Head of caudate nucleus (tissue), 42 donors: Measurements from ENCODE around the gene ADIPOR2.

ENCODE experiments used
- DNase-seq, 42 donors: peaks; one replicate each; pipeline versions ENCODE4 v3.0.0 to v3.0.0-alpha.2; 2020 to 2021; ENCODE audit warnings: mixed read lengths in 7 of 42
- intact Hi-C: fragments of 100-400 bp; cut with DNase I; formaldehyde crosslinking; loops from one replicate; pipeline ENCODE4 v1.15.0; 2022

Gene ADIPOR2, protein sequence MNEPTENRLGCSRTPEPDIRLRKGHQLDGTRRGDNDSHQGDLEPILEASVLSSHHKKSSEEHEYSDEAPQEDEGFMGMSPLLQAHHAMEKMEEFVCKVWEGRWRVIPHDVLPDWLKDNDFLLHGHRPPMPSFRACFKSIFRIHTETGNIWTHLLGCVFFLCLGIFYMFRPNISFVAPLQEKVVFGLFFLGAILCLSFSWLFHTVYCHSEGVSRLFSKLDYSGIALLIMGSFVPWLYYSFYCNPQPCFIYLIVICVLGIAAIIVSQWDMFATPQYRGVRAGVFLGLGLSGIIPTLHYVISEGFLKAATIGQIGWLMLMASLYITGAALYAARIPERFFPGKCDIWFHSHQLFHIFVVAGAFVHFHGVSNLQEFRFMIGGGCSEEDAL

DNA sequence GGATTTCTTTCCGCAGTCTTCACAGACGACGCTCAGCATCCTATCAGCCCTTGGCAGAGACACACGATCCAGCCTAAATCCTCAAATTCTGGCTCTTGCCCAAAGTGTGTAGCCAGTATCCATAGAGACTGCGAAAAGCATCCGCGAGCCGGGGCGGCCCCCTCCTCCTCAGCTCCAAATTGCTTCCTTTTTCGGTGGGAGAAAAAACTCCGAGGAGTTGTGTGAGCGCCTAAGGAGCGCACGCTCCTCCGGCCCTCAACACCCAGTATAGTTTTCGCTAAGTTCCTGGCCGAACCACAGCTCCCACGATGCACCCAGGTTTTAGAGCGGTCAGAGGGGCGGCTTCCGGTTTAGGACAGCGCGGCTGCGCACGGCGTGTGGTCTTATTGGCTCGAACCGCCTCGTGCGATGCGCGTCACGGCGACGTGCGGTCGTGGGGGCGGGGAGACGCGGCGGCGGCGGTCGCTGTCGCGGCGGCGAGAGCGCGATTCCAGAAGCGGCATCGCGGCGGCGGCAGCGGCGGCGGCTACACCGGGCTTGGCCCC lies at the start of gene ADIPOR2:
ADIPOR2 (plus strand) TSS at position 493 of the 545 bp plus-strand sequence. CDS start 63,274 bp downstream, outside the sequence.
- DNase-seq = peak; percentile 86 to 97 (median 93)
- intact Hi-C loops = loop anchor here (5.0 kb wide), 2 partner anchors 38 to 102 kb away; no protein-coding TSS in a partner anchor

- no peak for DNase-seq
- intact Hi-C loops = no loop called here
Observed at GRCh38 chr12:1642513-1642912, 48.4 kb upstream of the ADIPOR2 start.

DNA sequence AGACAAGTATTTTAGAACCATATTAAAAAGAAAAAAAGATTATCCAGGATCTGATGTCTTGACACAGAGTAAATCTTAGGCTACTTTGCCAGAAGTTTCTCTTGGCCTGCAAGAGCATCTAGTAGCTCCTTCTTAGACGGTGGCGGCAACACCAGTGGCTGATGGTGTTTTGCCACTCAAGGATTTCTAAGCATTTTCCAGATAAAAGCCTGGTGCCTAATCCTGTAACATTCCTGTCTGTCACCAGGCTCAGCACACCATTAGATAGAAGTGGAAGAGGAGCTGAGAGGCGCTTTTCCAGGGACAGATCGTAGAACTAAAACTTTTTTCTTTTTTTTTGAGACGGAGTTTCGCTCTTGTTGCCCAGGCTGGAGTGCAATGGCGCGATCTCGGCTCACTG lies 47.8 kb upstream of the ADIPOR2 start:
- intact Hi-C loops = no loop called here

GRCh38 chr12:1643905-1644533 lies 46.9 kb upstream of the ADIPOR2 start:
- DNase-seq = no peak
- intact Hi-C loops = no loop called here

More for the DNA sequence above, 47.8 kb upstream of the ADIPOR2 start:
- DNase-seq = no peak

GRCh38 chr12:1644534-1645438 lies 46.1 kb upstream of the ADIPOR2 start:
- intact Hi-C loops = no loop called here
- DNase-seq = peak; percentile 71 to 95 (median 90)

- DNase-seq = no peak
- intact Hi-C loops = no loop called here
Observed at GRCh38 chr12:1645819-1646218, 45.1 kb upstream of the ADIPOR2 start.

DNA sequence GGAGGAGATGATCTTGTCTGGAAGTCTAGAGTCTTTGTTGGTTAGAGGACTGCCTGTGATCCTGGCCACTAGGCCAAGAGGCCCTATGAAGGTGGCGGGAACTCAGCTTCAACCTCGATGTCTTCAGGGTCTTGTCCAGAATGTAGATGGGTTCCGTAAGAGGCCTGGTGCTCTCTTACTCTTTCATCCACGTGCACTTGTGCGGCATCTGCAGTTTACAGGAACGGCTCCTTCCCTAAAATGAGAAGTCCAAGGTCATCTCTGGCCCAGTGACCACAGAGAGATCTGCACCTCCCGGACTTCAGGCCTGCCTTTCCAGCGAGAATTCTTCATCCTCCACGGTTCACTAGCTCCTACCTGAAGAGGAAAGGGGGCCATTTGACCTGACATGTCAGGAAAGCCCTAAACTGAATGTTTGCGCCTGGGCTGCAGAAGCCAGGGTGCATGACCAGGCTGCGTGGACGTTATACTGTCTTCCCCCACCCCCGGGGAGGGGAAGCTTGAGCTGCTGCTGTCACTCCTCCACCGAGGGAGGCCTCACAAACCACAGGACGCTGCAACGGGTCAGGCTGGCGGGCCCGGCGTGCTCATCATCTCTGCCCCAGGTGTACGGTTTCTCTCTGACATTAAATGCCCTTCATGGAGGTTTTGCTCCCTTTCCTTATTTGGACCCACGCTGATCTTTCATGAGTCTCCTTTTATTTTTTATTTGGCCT lies 44.1 kb upstream of the ADIPOR2 start:
- no peak for DNase-seq
- intact Hi-C loops = no loop called here

DNA sequence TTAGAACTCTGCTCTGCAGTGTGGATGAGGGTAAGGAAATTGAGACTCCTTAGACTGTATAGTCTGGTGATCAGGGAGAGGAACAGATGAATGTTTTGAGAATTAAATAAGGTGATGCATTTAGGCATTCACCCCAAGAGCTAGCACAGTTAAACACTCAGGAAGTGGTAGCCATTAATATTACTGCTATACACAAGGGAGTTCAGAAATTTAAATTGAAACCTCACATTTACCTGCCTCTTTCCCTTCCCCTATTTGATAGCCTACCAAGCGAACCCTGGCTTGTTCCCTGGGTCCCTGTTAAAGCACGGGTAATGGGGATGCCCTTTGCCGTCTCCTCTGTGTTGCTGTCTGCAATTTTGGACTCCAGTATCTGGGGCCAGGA lies 43.6 kb upstream of the ADIPOR2 start:
- intact Hi-C loops = no loop called here

DNA sequence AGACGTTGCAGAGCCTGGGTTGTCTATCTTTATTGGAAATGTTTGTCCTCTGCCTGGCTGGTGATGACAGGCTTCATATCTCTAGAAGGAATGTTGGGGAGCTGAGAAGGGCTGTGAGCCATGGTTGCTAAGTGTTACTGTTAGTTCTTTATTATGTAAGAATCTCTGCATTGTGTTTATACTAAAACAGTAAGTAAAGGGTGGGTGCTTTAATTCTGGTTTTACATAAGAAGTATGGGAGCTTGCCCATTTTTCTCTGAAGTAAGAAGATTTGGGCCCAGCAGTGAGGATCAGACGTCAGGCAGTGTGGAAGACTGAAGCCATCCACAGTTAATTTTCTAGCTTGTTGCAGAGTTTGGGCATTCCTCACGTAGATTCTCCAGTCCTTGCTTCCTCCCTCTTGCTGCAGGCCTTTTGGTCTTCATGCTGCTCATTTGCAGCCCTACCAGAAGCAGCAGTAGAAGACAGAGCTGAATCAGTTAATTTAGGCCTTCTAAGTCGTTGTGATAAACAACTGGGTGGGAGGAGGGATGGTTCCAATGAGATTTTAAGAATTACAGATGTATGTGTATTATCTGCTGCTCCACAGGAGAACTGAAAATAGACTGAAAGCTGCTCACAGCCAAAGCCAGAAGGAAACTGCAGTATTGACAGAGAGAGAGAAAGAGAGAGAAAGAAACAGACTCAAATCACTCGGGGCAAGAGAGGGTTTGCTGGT lies 40.5 kb upstream of the ADIPOR2 start:
- intact Hi-C loops = loop anchor here (5.0 kb wide), 1 partner anchor 42 kb away; the partner anchor contains the start of gene ADIPOR2

More for the DNA sequence above, 43.6 kb upstream of the ADIPOR2 start:
- DNase-seq = no peak

DNA sequence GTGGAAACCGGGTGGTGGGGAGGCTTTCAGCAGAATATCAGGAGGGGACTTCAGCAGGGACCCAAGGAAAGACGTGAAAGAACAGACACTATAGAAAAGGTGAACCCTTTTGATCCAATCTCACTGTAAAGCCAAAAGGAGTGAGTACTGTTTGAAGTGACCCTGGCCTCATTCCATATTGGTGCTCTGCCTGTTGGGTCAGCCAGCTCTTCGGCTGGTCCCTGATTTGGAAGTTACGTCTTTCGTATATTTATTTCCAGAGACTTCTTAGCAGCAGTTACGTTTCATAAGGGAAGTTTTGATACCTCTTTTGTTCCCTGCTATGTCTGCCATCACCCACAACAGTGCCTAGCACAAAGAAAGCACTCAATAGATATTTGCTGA lies 39.9 kb upstream of the ADIPOR2 start:
- intact Hi-C loops = loop anchor here (5.0 kb wide), 1 partner anchor 41 kb away; the partner anchor contains the start of gene ADIPOR2
- DNase-seq = no peak

More for the DNA sequence above, 40.5 kb upstream of the ADIPOR2 start:
- DNase-seq = no peak

- intact Hi-C loops = loop anchor here (2.0 to 5.0 kb wide), 2 partner anchors 40 to 139 kb away; partner anchors contain the start of gene ADIPOR2
Observed at GRCh38 chr12:1651946-1652345, 38.9 kb upstream of the ADIPOR2 start.

GRCh38 chr12:1655225-1655788 lies 35.6 kb upstream of the ADIPOR2 start:
- no peak for DNase-seq
- intact Hi-C loops = loop anchor here (5.0 kb wide), 1 partner anchor 282 kb away; no protein-coding TSS in a partner anchor

More at GRCh38 chr12:1651946-1652345, 38.9 kb upstream of the ADIPOR2 start:
- DNase-seq = no peak

DNA sequence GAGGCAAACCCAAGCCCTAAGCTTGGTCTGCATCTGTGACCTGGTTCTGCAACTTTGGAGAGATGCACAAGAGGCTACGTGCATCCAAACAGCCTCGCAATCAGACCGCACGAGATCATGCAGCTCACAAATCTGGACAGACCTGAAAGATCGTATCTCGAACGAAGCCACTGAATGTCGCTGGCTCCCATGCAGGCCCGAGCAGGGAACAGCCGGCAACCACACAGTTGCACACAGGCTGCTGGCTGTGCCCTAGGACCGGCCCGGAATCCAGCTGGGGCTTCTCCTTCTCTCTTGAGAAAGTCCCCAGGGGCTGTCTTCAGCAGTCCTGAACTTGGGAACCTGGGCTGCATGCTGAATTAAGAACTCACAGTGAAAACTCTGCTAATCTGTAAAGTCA lies 34.0 kb upstream of the ADIPOR2 start:
- peak in 16 of 42 donors; percentile 35 to 75 (median 52) for DNase-seq
- intact Hi-C loops = loop anchor here (5.0 kb wide), 1 partner anchor 280 kb away; no protein-coding TSS in a partner anchor

- DNase-seq = no peak
- intact Hi-C loops = loop anchor here (5.0 kb wide), 1 partner anchor 280 kb away; no protein-coding TSS in a partner anchor
Observed at GRCh38 chr12:1657688-1658087, 33.2 kb upstream of the ADIPOR2 start.

DNA sequence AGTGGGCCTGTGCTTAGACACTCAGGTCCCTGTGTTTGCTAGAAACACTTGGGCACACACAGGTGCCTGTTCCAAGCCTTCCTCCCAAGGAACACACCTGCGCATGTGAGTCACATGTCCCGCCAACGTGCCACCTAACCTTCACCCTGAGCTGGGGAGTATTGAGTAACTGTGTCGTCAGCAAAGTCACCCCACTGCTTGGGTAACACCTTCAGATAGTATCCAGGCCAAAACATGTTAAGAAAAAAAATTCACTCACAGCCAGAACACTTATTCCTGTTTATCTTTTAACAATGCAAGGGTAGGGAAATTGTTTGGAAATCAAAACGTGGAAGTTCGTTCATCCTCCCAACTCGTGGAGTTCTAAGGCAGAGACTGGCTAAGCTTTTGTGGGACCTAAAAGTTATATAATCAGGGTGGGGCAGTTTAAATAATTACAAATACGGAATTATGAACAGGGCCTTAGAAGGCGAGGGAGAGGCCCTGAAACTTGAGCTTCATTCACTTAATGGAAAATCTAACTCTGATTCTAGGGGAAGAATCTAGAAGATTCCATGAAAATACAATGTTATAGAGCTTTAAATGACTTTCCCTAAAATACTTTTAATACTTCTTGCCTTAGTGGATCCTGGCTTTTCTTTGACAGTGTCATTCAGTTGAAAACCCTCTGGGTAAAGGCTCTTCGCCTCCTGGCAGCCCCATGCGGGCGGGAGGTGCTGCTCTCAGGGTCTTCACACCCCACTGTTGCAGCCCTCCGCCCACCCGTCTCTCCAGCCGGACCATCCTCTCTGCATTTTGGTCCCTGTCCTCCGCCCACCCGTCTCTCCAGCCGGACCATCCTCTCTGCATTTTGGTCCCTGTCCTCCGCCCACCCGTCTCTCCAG lies 30.3 kb upstream of the ADIPOR2 start:
- intact Hi-C loops = no loop called here
- peak; percentile 56 to 91 (median 77) for DNase-seq
